HEK293T (cell line): ENCODE measurements around the gene LST1.

Source experiments
- CTCF ChIA-PET: fragments of 350-600 bp; formaldehyde crosslinking; extraction: SDS; loops from one replicate; lab custom pipeline; 2021; ENCODE audit warnings: antibody characterized with exemption, inconsistent platforms; lab: Yijun Ruan, JAX
- POLR2A ChIA-PET: fragments of 350-600 bp; formaldehyde crosslinking; extraction: SDS; loops from one replicate; lab custom pipeline; 2020; ENCODE audit warnings: antibody characterized with exemption, inconsistent platforms; lab: Yijun Ruan, JAX
- DNase-seq: peaks from one replicate; pipeline ENCODE4 v3.0.0; 2012; ENCODE audit warnings: mixed read lengths; ENCODE audit errors: extremely low spot score
- ARNT ChIP-seq: fragments of 450-650 bp; IDR thresholded peaks from 2 replicates; pipeline ENCODE4 v1.6.1; 2017; ENCODE audit warnings: mild to moderate bottlenecking
- BHLHE40 ChIP-seq: fragments of 450-650 bp; IDR thresholded peaks from 2 replicates; pipeline ENCODE4 v1.6.1; 2016; ENCODE audit warnings: mild to moderate bottlenecking, moderate library complexity, borderline replicate concordance
- CTBP1 ChIP-seq: fragments of 450-650 bp; IDR thresholded peaks from 2 replicates; pipeline ENCODE4 v1.6.1; 2016; ENCODE audit warnings: borderline replicate concordance
- ELF4 ChIP-seq: fragments of 450-650 bp; IDR thresholded peaks from 2 replicates; pipeline ENCODE4 v1.6.1; 2017; ENCODE audit warnings: antibody characterized with exemption
- FOXA1 ChIP-seq: fragments of 450-650 bp; IDR thresholded peaks from 2 replicates; pipeline ENCODE4 v1.6.1; 2016; ENCODE audit warnings: mild to moderate bottlenecking
- FOXK2 ChIP-seq: fragments of 450-650 bp; IDR thresholded peaks from 2 replicates; pipeline ENCODE4 v1.6.1; 2016; ENCODE audit warnings: mild to moderate bottlenecking
- FOXM1 ChIP-seq: fragments of 450-650 bp; IDR thresholded peaks from 2 replicates; pipeline ENCODE4 v1.6.1; 2017; ENCODE audit warnings: mild to moderate bottlenecking, borderline replicate concordance
- L3MBTL2 ChIP-seq: fragments of 450-650 bp; conservative IDR thresholded peaks from 2 replicates; pipeline ENCODE4 v1.6.1; 2016; ENCODE audit warnings: mild to moderate bottlenecking
- LEF1 ChIP-seq: fragments of 450-650 bp; IDR thresholded peaks from 2 replicates; pipeline ENCODE4 v1.6.1; 2017; ENCODE audit warnings: mild to moderate bottlenecking, borderline replicate concordance
- NFRKB ChIP-seq: fragments of 450-650 bp; IDR thresholded peaks from 2 replicates; pipeline ENCODE4 v1.6.1; 2016; ENCODE audit warnings: mild to moderate bottlenecking, moderate library complexity
- PKNOX1 ChIP-seq: fragments of 450-650 bp; IDR thresholded peaks from 2 replicates; pipeline ENCODE4 v1.6.1; 2016
- SP1 ChIP-seq: fragments of 450-650 bp; IDR thresholded peaks from 2 replicates; pipeline ENCODE4 v1.6.1; 2017
- SUZ12 ChIP-seq: fragments of 450-650 bp; IDR thresholded peaks from 2 replicates; pipeline ENCODE4 v1.6.1; 2016; ENCODE audit warnings: mild to moderate bottlenecking
- TARDBP ChIP-seq: fragments of 450-650 bp; IDR thresholded peaks from 2 replicates; pipeline ENCODE4 v1.6.1; 2016
- ZNF384 ChIP-seq: fragments of 450-650 bp; IDR thresholded peaks from 2 replicates; pipeline ENCODE4 v1.6.1; 2016

LST1 gene

GRCh38 chr6:31615748-31616147 is 29.7 kb downstream of the LST1 start:
- POLR2A ChIA-PET: interaction anchor here (1.0 to 2.0 kb wide), 3 partner anchors 37 to 49 kb away, joined by 3 to 6 read pairs (median 3); partner anchors contain the start of genes BAG6 and GPANK1
- DNase-seq: no peak
- CTCF ChIA-PET: no interaction called here
- TF ChIP-seq PKNOX1 (no peak), SUZ12 (no peak), ARNT (no peak), ELF4 (no peak), ZNF384 (no peak), FOXM1 (no peak), SP1 (no peak)

- ChIA-PET CTCF (interaction anchor here (1.3 to 1.5 kb wide), 2 partner anchors 16 to 18 kb away, joined by 3 read pairs; no protein-coding TSS in a partner anchor), POLR2A (interaction anchor here (1.2 kb wide), 1 partner anchor 48 kb away, joined by 3 read pairs; the partner anchor contains the start of gene GPANK1)
- DNase-seq: no peak
- no peak for TF ChIP-seq FOXA1
- no peak for TF ChIP-seq TARDBP
Measured at GRCh38 chr6:31617010-31617409, 30.9 kb downstream of the LST1 start.

GRCh38 chr6:31619805-31620585 is 33.9 kb downstream of the LST1 start:
- peak; percentile 98 for DNase-seq
- TF ChIP-seq ZNF384 (peak; percentile 97), PKNOX1 (no peak), ARNT (no peak), NFRKB (no peak), FOXK2 (no peak), FOXM1 (no peak), ELF4 (no peak), LEF1 (no peak), BHLHE40 (no peak), CTBP1 (no peak), L3MBTL2 (peak; percentile 99), TARDBP (no peak)
- CTCF ChIA-PET: no interaction called here
- POLR2A ChIA-PET: interaction anchor here (1.0 to 3.3 kb wide), 3 partner anchors 33 to 79 kb away, joined by 5 to 24 read pairs (median 6); partner anchors contain the start of genes BAG6, C6orf47 and DDX39B

- DNase-seq: peak; percentile 74
- ChIA-PET CTCF (interaction anchor here (1.1 kb wide), 1 partner anchor 22 kb away, joined by 3 read pairs; no protein-coding TSS in a partner anchor), POLR2A (interaction anchor here (1.0 to 3.3 kb wide), 9 partner anchors 15 to 117 kb away, joined by 3 to 24 read pairs (median 8); partner anchors contain the start of genes ATP6V1G2, BAG6, C6orf47 and CSNK2B)
Measured at GRCh38 chr6:31620586-31621319, 34.7 kb downstream of the LST1 start, which contains the start of gene PRRC2A. Gene PRRC2A (plus strand): TSS chr6:31620715. CDS start chr6:31622790, 2,075 bp downstream.

GRCh38 chr6:31621320-31621939 is 35.4 kb downstream of the LST1 start:
- CTCF ChIA-PET: interaction anchor here (1.1 kb wide), 2 partner anchors 23 to 39 kb away, joined by 3 to 4 read pairs; partner anchors contain the start of gene C6orf47
- DNase-seq: no peak
- TF ChIP-seq ZNF384 (no peak), SP1 (no peak), ELF4 (no peak), BHLHE40 (no peak), CTBP1 (no peak), L3MBTL2 (no peak), NFRKB (no peak), FOXM1 (no peak)

More at GRCh38 chr6:31620586-31621319, 34.7 kb downstream of the LST1 start, which contains the start of gene PRRC2A:
- peak; percentile 91 for TF ChIP-seq NFRKB
- no peak for TF ChIP-seq SP1

GRCh38 chr6:31621991-31622390 is 35.9 kb downstream of the LST1 start:
- CTCF ChIA-PET: interaction anchor here (1.1 kb wide), 2 partner anchors 24 to 39 kb away, joined by 3 to 4 read pairs; partner anchors contain the start of gene C6orf47
- POLR2A ChIA-PET: interaction anchor here (0.8 to 3.3 kb wide), 13 partner anchors 11 to 185 kb away, joined by 3 to 24 read pairs (median 6); partner anchors contain the start of genes ATP6V1G2, BAG6, C6orf47 and CSNK2B
- no peak for DNase-seq
- TF ChIP-seq ARNT: no peak
- TF ChIP-seq FOXA1: no peak
- TF ChIP-seq PKNOX1: no peak
- TF ChIP-seq SUZ12: no peak
- no peak for TF ChIP-seq SP1
- TF ChIP-seq TARDBP: no peak
- no peak for TF ChIP-seq BHLHE40
- TF ChIP-seq ZNF384: no peak
- TF ChIP-seq LEF1: no peak
- TF ChIP-seq L3MBTL2: no peak
- no peak for TF ChIP-seq ELF4
- TF ChIP-seq NFRKB: no peak

More at GRCh38 chr6:31621320-31621939, 35.4 kb downstream of the LST1 start:
- POLR2A ChIA-PET: interaction anchor here (1.2 to 3.3 kb wide), 10 partner anchors 15 to 116 kb away, joined by 3 to 24 read pairs (median 8); partner anchors contain the start of genes ATP6V1G2, BAG6, C6orf47 and CSNK2B
